HG03280 (cell line): ENCODE measurements around the gene ADI1.
"Not testable (repeated sequence)": the region's sequence is repeated elsewhere in the genome, so short reads cannot be mapped to it uniquely, and the experiment has no call there.

ENCODE experiments used
- ATAC-seq: cut with Tn5 transposase; IDR thresholded peaks from one replicate; pipeline ENCODE4 v1.9.1; 2021; ENCODE audit warnings: mild to moderate bottlenecking, moderate library complexity; ENCODE audit not compliant: unreplicated experiment

Gene ADI1

DNA sequence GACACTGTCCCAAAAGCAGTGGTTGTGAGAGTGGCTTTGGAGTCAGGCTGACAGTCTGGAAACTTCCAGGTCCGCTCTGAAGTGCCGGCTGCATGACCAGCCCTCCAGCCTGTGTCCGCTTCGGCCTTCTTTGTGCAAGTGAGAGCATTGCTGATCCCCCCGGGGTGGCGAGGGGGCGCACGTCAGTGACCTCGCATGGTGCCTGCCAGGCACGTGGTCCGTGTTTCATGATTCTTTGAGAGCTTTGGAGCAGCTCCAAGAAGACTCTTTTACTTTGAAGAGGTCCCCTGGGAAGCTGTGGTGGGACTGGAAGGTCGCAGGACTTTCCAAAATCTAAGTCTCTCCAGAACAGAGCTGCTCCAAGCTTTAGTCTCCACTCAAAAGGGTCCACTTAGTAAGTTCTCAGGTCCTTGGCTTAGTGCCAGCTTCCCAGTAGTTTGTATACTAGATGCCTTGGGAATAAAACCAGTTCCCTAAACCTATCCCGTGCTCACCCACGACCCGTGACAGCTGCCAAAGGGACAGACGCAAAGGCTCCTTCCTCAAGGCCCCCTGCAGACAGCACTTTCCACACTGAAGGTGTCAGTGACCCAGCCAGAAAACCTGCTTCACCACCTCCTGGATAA is 68.8 kb downstream of the ADI1 start:
- ATAC-seq, result no peak

DNA sequence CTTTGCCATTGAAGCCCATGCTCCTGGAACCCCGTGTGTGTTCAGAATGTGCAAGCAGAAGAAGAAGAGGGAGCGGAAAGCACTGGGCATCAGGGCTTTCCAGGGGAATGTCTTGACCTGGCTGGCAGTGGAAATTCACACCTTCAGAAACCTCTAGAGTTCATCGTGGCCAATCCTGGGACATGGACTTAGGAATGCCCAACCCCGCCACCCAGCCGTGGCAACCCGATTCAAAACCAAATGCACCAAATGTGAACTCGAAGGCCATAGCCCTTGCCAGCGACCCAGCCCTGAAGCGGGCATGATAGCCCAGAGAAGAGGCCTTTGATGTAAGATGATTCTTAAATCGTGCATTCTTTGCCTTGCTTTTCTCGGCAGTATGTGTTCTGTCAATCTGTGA is 69.4 kb downstream of the ADI1 start:
- no peak for ATAC-seq

DNA sequence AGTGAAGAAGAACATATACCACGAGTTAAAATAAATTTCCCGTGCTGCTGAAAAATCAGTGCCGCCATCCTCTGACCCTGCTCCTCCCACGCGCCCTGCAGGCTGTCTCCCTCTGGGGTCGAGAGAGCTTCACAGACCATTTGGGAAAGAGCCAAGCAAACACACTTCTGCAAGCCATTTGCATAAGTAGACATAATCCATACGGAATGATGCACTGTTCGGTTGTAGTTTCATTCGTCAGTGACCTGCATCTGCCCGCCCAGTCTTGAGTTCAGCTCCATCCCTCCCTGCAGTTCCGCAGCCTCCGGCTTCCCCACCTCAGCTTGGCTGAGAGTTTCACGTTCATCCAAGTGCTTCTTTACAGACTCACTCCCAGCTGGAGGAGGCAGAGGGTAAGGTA is 70.2 kb downstream of the ADI1 start:
- ATAC-seq, result no peak

DNA sequence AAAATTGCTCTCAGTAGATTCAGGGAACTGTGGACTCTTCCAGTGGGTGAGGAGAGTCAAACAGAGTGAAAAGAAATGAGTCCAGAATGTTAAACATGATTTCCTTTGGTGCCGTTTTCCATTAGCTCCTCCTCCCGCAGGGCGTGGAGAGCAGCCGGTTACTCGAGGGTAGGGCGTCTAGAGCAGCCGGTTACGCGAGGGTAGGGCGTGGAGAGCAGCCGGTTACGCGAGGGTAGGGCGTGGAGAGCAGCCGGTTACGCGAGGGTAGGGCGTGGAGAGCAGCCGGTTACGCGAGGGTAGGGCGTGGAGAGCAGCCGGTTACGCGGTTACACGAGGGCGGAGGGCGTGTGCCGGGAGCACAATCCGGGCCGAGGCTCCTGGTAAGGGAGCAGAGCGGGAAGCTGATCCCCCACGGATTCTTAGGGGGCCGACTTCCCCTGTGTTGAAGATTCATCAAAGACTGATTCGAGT is 70.9 kb downstream of the ADI1 start:
- not testable (repeated sequence) for ATAC-seq

DNA sequence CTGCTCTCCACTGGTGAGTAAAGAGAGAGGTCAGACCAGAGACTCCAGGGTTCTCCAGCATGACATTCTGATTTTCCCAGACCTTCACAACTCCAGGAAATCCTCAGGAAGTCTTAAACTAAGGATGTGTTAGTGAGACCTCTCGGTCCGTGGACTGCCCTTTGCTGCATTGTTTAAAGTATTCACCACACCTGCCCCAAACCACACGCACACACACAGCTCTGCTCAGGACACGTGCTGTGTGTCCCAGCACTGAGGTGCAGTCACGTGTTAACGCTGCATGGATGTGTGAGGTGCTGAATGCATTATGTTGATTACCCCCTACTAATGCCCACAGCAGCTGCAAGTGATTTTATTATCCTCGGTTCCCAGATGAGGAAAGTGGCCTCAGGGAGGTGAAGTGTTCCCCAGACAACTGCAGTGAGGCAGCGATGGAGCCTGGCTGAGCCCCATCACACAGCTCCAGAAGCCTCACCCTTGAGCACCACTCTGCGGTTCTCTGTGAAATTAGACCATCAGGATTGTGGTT is 71.5 kb downstream of the ADI1 start:
- no peak for ATAC-seq
